OCI-LY7 (cell line): ENCODE results near the gene CNTNAP5.

Source experiments
- CTCF ChIP-seq: fragments of 200-600 bp; sonication (generic); conservative IDR thresholded peaks from 2 replicates; pipeline ENCODE4 v1.5.1; 2014; ENCODE audit warnings: mild to moderate bottlenecking, antibody characterized with exemption, low read length, moderate library complexity, mixed read lengths
- EZH2phosphoT487 ChIP-seq: fragments of 200-600 bp; sonication (generic); IDR thresholded peaks from 2 replicates; pipeline ENCODE4 v1.6.1; 2018; ENCODE audit warnings: low read depth, borderline replicate concordance, mild to moderate bottlenecking, mixed run types, antibody characterized with exemption, low read length, moderate library complexity, mixed read lengths

GRCh38 chr2:124649001-124649400, 623.9 kb downstream of the CNTNAP5 start:
- TF ChIP-seq CTCF = no peak
- TF ChIP-seq EZH2phosphoT487 = no peak
